SU-DHL-6 (cell line): ENCODE measurements around the gene PRND.

Source experiments
- H2AFZ ChIP-seq: fragments of 200-600 bp; sonication (generic); 2 replicates; pipeline ENCODE4 v1.6.1; 2014; ENCODE audit warnings: low read depth, mild to moderate bottlenecking, moderate library complexity, mixed read lengths, antibody characterized with exemption, low read length; ENCODE audit not compliant: severe bottlenecking
- H3F3A ChIP-seq: fragments of 200-600 bp; shearing (Covaris generic); 2 replicates; pipeline ENCODE4 v1.6.0; 2016; ENCODE audit warnings: antibody characterized with exemption, mild to moderate bottlenecking; ENCODE audit not compliant: insufficient read depth
- H3K27ac ChIP-seq: fragments of 200-600 bp; sonication (generic); 2 replicates; pipeline ENCODE4 v1.5.1; 2016; ENCODE audit warnings: low read depth, mild to moderate bottlenecking, low read length, moderate library complexity, mixed read lengths
- H3K27me3 ChIP-seq: fragments of 200-600 bp; sonication (generic), shearing (Covaris generic); 2 replicates; pipeline ENCODE4 v1.6.0; 2014; ENCODE audit warnings: mild to moderate bottlenecking, low read length
- H3K36me3 ChIP-seq: fragments of 200-600 bp; sonication (generic); 2 replicates; pipeline ENCODE4 v1.6.1; 2014; ENCODE audit warnings: mild to moderate bottlenecking, low read length, mixed read lengths
- H3K4me2 ChIP-seq: fragments of 300-600, 200-600 bp; shearing (Covaris generic), sonication (generic); 2 replicates; pipeline ENCODE4 v1.6.0; 2014; ENCODE audit warnings: low read length, low read depth, mild to moderate bottlenecking; ENCODE audit not compliant: poor library complexity, severe bottlenecking
- H3K4me3 ChIP-seq: fragments of 200-600 bp; sonication (generic); 2 replicates; pipeline ENCODE4 v1.5.1; 2014; ENCODE audit warnings: antibody characterized with exemption, low read length, mild to moderate bottlenecking, mixed read lengths; ENCODE audit not compliant: insufficient read depth, poor library complexity, severe bottlenecking
- H3K79me2 ChIP-seq: fragments of 200-600 bp; sonication (generic); 2 replicates; pipeline ENCODE4 v1.6.1; 2014; ENCODE audit warnings: mild to moderate bottlenecking, low read length, moderate library complexity; ENCODE audit not compliant: insufficient read depth
- H3K9ac ChIP-seq: fragments of 200-600 bp; sonication (generic); 2 replicates; pipeline ENCODE4 v1.7.0; 2014; ENCODE audit warnings: mild to moderate bottlenecking, low read length
- H3K9me2 ChIP-seq: fragments of 200-600 bp; sonication (generic); replicated peaks from 2 replicates; pipeline ENCODE4 v1.6.1; 2014; ENCODE audit warnings: low read length; ENCODE audit not compliant: insufficient read depth
- H3K9me3 ChIP-seq: fragments of 200-600 bp; sonication (generic); 2 replicates; pipeline ENCODE4 v1.6.1; 2014; ENCODE audit warnings: low read length, mixed read lengths; ENCODE audit not compliant: insufficient read depth
- H4K20me1 ChIP-seq: fragments of 200-600 bp; sonication (generic); 2 replicates; pipeline ENCODE4 v1.6.1; 2014; ENCODE audit warnings: low read depth, mild to moderate bottlenecking, antibody characterized with exemption, low read length, moderate library complexity, mixed read lengths
- CTCF ChIP-seq: fragments of 200-600 bp; sonication (generic); IDR thresholded peaks from one replicate; pipeline ENCODE4 v1.5.1; 2017; ENCODE audit warnings: antibody characterized with exemption, mild to moderate bottlenecking, low read length, moderate library complexity; ENCODE audit not compliant: insufficient read depth, poor library complexity, severe bottlenecking
- EZH2phosphoT487 ChIP-seq: fragments of 200-600 bp; sonication (generic), shearing (Covaris generic); conservative IDR thresholded peaks from 2 replicates; pipeline ENCODE4 v1.6.1; 2018; ENCODE audit warnings: mild to moderate bottlenecking, antibody characterized with exemption, low read length, moderate library complexity, mixed read lengths

The PRND gene

GRCh38 chr20:4709261-4710105 lies 12.2 kb upstream of the PRND start:
- Histone ChIP-seq H3K36me3 (no peaks in the 10 kb centered on the region), H2AFZ (no peak overlapping the region), H3F3A (no peaks in the 10 kb centered on the region), H3K27ac (no peak overlapping the region), H3K9me2 (no peaks in the 10 kb centered on the region), H3K27me3 (no peaks in the 10 kb centered on the region), H3K9ac (no peak overlapping the region), H3K4me3 (no peak overlapping the region), H3K79me2 (no peaks in the 10 kb centered on the region), H3K4me2 (no peak overlapping the region), H3K9me3 (no peaks in the 10 kb centered on the region), H4K20me1 (no peaks in the 10 kb centered on the region)
- TF ChIP-seq CTCF, result no peak
- no peak for TF ChIP-seq EZH2phosphoT487

GRCh38 chr20:4710106-4710475 lies 11.6 kb upstream of the PRND start:
- H3K27ac ChIP-seq, result no peak overlapping the region
- no peaks in the 10 kb centered on the region for H3K36me3 ChIP-seq
- no peaks in the 10 kb centered on the region for H4K20me1 ChIP-seq
- no peak overlapping the region for H3K9ac ChIP-seq
- H3K79me2 ChIP-seq, result no peaks in the 10 kb centered on the region
- no peak overlapping the region for H3K4me2 ChIP-seq
- H3K9me2 ChIP-seq, result no peaks in the 10 kb centered on the region
- no peak overlapping the region for H3K4me3 ChIP-seq
- TF ChIP-seq CTCF (no peak), EZH2phosphoT487 (no peak)
- H3K9me3 ChIP-seq, result no peaks in the 10 kb centered on the region
- no peaks in the 10 kb centered on the region for H3F3A ChIP-seq
- no peak overlapping the region for H2AFZ ChIP-seq
- H3K27me3 ChIP-seq, result no peaks in the 10 kb centered on the region

- no peak overlapping the region for H3K27ac ChIP-seq
- H3K36me3 ChIP-seq, result no peaks in the 10 kb centered on the region
- no peak overlapping the region for H2AFZ ChIP-seq
- H3K9me3 ChIP-seq, result no peaks in the 10 kb centered on the region
- no peaks in the 10 kb centered on the region for H3K9me2 ChIP-seq
- H3K27me3 ChIP-seq, result no peaks in the 10 kb centered on the region
- no peaks in the 10 kb centered on the region for H4K20me1 ChIP-seq
- H3K4me2 ChIP-seq, result no peak overlapping the region
- H3F3A ChIP-seq, result no peaks in the 10 kb centered on the region
- TF ChIP-seq EZH2phosphoT487, result no peak
- no peak for TF ChIP-seq CTCF
- no peaks in the 10 kb centered on the region for H3K79me2 ChIP-seq
- no peak overlapping the region for H3K9ac ChIP-seq
- no peak overlapping the region for H3K4me3 ChIP-seq
These were observed 10.2 kb upstream of the PRND start for GRCh38 chr20:4711511-4711910.
